GM21737 (cell line): ENCODE data around the gene LHFPL3.

ENCODE experiments used
- ATAC-seq: cut with Tn5 transposase; IDR thresholded peaks from one replicate; pipeline ENCODE4 v1.9.1; 2021; ENCODE audit warnings: mild to moderate bottlenecking, moderate library complexity; ENCODE audit not compliant: unreplicated experiment

Gene LHFPL3

DNA sequence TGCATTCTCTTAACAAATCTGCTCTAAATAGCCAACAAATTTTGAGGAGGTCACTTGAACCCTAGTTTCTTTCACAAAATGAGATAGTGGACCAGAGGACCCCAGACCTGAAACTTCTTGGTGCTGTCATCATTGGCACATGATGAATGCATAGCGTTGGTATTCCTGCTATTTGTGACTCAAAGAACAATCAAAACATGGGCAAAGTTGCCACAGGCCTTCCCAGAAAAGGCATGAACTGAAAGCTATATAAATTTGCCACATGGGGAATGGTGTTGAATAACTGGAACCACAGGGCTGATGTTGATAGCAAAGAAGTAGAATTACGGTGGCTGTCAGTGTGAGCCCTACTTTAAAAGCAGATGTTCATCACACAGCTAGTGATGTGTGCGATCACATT lies 465.8 kb downstream of the LHFPL3 start:
- ATAC-seq, result no peak

DNA sequence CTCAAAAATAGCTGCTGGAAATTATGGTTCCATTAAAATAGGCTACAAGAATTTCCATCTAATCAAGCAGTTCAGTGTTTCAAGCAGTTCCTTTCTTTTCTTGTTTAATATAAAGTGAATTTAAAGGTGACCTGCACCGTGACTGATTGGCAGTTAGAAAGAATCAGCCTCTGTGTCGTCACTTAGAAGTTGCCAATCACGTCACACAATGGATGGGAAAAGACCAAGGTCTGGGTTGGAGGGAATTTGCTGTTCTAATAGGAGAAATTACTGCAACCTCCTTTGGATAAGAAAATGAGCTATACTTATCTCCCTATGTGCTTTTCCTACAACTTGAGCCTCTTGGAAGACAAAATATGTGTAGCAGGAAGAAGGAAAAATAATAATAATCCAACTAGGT lies 466.2 kb downstream of the LHFPL3 start:
- no peak for ATAC-seq

DNA sequence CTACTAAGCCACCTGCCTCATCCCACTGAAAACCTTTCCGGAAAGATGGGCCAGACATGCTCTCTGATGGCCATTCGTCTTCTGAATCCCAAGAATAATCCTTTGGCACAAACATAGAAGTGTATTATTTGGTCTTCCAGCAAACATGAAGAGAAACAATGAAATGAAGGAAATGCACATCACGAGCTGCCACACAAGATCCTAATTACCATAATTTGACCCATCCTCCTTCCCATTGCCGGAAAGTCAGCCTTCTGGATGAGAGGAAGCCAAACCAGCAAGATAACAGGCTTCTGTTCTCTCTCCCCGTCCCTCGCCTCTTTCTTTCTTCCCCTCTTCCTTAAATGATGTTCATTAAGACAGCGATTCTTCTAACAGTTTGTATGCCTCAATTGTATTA lies 466.7 kb downstream of the LHFPL3 start:
- ATAC-seq, result no peak

DNA sequence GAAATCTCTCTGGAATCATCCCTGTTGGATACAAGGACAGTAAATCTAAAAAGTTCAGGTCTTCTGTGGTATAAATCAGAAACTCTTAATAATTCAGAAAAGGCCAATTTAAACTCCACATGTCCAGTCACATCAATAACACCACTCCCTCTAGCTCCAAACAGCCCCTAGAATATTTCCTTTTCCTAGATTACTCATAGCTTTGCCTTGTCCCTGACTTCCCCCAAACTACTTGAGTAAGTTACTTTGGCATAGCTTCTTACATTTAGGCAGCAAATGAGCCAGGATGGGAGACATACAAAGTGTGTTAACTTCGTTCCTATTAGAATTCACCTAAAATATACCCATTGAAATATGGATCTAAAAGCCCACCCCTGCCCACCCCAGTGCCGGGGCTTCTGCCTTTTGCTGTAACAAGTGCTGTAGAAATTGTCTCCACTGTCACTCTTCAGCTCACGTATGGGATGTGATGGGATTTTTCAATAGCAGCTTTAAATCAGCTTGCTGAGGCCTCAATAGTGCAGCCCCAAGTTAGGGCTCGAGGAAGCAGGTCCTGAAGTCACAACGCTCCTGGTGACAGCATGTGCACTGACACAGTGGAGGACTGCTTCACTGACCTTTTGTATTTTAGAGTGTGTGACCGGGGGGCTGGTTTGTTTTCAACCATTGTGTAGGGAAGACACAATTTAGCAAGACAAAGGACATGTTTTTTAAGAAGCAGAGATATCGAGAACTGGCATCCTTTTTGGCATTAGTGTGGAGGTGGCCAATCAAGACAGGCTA lies 467.4 kb downstream of the LHFPL3 start:
- ATAC-seq, result no peak

DNA sequence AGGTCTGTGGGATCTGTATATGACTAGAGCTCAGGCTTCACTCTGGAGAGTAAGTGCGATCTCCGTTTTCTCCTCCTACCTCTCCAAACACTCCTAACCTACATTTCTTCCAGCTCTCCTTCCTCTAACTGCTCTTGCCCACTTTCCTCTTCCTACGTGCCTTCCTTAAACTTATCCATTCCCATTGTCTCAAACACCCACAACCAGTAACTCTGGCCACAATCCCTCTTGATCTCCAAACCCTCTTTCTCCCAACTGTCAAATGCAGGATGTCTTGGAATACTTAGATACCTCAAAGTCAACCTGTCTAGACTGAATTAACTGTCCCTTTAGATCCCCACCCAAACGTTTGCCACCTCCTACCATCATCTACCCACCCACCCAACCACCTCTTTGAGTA lies 471.9 kb downstream of the LHFPL3 start:
- no peak for ATAC-seq

DNA sequence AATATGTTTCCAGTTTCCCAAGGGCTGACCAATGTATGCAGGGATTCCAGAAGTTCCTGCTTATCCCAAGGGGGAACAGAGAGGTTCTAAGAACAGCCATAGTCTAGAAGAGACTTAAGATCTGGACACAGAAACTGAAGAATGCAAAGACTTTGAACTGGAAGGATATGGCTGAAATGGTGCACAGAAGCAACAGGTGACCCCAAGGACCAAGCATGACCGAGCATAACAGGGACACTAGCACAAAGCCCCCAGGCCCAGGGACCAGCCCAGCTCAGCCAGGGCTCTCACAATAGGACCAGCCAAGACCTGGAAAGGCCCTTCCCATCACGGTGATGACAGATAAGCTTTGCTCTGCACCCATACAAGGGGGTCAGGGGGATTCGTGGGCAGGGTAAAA lies 472.6 kb downstream of the LHFPL3 start:
- ATAC-seq, result no peak

DNA sequence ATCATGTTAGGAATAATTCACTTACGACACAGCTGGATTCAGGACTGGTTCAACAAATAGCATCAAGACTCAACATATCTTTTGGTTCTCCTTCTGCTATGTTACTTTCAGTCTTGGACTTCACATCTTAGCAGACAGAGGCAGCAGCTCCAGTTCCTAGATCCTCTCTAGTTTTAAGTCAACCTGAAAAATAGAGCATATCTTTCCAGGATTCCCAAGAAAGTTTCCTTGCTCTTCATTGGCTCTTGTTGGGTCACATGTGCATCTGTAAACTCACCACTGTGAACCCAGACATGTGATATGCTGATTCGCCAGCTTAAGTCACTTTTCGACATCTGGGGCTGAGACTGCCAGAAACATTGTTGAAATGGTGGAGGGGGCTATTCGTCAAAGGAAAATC lies 475.5 kb downstream of the LHFPL3 start:
- no peak for ATAC-seq

DNA sequence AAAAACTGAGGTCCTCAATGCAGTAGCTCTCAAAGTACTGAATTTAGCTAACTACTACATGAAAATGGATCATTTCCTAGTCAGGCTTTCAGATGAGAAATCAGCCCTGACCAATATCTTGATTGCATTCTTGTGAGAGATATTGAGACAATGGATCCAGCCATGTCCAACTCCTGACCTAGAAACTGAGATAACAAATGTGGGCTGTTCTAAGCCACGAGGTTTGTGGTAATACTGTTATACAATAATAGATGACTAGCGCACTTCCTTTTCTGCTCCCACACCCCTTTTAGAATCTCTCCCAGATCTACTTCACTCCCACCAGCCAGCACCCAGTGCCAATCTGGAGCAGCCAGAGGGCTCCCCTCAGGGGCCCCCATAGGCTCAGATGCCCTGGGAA lies 476.3 kb downstream of the LHFPL3 start:
- ATAC-seq, result no peak

DNA sequence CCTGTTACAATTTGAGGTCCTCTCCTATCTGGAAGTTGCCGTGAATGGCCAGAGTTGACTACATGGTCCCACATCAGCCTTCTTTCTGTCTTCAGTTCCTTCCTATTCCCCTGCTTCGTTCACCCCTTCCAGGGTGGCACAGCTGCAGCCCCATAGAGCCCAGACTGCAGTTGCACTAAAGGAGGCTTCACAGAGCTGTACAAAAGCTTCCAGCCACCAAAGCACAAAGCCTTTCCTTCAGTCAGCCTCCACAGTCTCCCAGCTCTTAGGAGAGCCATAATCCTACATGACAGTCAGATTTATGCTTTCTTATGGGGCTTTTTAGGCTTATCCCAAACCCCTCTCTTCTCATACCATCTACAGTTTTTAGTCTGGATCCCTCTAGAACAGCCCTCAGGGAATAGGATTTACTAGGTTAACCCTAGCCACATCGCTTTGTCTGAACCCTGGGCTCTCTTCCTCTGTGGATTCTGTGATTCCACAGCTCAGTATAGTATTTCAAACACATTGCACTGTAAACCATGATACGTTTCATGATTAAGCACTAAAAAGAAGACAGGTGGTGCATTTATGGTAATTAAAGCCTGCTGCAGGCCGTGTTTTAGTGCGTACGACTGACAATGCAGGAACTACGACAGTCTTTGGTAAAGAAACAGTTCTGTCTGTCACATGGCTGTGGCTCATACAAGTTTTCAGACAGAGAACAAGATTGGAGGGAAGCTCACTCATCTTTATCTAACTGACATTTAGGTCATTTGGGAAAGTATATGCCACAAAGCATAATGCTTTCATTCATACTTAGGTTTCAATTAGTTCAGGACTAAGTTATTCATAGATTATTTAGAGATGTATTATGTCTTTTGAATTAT lies 477.3 kb downstream of the LHFPL3 start:
- ATAC-seq, result no peak

DNA sequence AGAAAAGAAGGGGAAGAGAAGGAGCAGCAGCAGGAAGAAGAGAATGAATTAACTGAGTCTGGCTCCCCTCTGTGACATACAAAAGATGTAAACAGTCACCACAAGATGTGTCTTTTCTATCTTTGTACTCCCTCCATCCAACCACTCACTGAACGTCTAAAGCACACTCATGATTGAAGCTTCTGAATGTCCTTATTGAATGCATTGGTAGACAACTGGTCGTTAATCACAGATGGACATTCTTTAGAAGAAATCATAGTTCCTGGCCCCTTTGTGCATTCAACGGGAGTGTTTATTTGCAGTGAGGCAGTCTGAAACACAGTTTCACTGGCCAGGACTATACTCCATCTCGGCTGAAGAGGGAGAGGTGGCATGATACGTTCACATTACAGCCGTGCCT lies 479.3 kb downstream of the LHFPL3 start:
- ATAC-seq, result no peak

DNA sequence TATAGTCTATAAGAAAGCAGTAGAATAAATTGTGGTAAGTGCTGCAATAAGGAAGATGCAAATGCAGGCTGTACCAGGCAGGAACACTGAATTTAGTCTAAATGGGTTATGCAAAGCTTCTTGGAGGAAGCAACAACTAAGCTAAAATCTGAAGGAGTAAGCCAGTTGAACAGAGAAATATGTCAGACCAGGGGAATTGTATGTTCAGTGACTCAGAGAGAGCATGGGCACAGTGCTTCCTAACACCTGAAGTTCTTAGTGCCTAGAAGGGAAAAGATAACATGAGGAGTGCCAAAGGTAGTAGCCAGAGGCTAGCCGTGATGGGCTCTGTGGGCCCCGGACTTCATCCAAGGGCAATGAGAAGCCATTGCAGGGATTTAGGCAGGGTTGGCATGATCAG lies 481.5 kb downstream of the LHFPL3 start:
- no peak for ATAC-seq

DNA sequence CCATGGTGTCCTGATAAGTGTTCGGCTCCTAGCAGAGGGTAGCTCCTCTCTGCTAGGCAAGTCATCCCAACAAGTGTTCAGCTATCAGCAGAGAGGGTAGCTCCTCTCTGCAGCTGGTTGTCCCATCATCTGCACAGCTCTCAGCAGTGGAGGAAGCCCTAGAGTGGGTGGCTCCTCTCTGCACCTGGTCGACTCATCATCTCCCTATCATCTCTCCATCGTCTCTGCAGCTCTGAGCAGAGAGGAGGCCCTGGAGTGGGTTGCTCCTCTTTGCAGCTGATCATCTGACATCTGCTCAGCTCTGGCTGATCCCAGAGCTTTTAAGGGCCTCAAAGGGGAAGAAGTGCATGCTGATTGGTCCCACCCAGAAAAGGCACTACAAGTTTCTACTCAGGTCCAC lies 485.7 kb downstream of the LHFPL3 start:
- no peak for ATAC-seq

DNA sequence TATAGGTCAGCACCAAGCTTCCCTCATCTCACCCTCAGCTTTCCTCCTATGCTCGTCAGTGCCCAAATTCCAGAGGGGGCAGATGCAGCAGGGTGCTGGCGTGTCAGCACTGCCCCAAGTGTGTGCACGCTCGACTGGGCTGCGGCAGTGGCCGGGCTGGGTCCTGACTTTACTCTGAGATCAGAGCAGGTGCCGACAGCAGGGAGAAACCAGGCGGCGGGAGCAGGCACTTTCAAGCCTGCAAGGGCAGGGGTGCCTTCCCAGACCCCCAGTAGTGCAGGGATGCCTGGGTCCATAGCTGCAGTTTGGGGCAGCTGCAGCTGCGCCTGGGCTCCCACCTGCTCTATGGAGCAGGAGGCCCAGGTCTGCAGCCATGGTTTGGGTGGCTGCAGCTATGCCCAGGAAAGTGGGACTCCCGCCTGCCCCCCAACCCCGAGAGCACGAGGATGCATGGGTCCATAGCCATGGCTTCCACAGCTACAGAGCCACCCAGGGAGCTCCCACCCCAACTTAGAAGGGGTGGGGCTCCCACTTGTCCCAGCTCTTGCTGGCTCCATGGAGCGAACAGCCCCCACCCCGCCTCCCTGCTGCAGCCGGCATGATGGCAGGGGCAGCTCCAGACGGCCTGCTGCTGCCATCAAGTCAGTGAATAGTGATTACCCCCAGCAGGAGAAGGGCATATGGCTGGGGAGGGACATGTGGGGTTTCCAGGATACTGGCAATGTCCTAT lies 486.4 kb downstream of the LHFPL3 start:
- no peak for ATAC-seq

DNA sequence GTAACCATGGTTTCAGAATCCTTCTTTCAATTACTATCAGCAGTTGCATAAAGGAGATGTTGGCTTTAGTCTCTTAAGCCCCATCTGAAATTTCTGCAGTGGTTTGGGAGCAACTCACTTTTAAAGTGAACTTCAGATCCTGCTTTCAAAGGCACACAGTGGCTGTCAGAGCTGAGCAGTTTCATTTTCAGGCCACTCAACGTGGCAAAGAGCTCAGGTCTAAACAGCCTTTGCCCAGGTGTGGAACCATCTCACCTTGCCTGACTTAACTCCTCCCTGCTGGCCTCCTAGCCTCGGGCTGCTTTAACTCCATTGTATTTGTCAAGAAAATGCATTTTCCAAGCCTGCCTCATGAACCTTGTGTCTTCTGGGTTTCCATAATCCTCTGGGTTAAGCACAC lies 488.1 kb downstream of the LHFPL3 start:
- no peak for ATAC-seq

DNA sequence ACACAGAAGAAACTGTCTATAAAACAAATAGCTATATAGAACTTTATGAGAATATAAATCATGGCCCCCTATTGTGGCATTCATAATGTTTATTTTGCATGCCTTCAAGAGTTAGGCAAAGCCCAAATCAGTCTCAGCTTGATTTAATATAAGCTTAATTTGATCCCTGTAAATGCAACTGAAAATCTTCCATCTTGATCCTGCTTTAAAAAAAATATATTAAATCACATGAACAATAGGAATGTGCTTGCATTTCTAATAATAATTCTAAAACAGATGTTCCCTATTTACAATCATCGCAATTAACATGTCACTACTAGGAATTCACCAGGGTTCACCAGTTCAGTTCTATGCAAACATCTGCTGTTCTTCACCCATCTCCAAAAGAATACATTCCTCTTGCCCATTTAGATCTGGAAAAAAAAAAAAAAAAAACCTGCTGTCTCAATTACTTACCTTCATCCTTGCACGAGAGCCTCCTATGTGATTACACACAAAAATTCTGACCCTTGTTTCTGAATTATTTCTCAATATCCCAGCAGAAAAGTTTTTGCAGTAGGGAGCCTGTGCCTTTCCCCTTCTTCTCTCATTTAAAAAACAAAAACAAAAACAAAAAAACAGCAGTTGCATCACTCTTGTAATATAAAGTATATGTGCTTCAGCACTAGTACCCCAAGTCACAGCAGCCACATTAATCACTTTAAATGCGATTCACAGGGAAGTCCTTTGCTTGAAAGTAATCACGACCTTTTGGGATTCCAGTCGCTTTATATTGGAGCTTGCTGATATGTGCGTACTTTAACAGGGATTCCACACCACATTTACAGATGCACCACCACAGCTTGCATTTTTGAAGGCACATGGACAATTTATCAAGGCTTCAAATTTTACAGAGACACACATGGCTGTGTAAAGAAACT lies 490.8 kb downstream of the LHFPL3 start:
- ATAC-seq, result no peak

DNA sequence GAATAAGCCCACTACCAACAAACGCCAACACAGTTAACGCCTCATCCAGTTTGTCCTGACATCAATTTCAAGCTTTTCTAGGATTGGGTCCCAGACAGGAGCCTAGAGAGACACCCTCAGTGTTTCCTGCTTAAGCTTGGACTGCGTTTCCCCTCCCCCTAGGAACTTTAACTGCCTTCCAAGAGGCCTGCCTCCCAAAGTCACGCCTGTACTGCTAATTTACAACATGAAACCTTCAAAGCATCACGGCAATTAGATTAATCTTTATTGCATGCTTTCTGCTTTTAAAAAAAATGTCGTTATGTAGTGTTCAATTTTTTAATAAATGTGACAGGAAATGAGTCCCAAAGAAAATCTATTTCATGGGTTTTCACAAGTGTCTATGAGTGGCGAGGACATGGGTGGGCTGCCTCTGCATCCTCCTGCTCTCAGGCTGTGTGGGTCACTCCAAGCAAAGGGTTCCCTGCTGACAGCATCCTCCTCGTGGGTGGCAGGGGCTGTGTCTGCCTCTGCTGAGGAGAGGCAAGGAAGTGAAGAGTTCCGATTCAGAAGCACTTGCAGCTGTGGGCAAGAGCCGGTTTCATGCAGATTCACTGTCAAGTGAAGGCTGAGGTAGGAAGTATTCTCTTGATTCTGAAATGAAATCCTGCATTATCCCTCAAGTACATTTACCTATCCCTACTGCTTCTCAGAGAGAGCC lies 492.6 kb downstream of the LHFPL3 start:
- no peak for ATAC-seq

DNA sequence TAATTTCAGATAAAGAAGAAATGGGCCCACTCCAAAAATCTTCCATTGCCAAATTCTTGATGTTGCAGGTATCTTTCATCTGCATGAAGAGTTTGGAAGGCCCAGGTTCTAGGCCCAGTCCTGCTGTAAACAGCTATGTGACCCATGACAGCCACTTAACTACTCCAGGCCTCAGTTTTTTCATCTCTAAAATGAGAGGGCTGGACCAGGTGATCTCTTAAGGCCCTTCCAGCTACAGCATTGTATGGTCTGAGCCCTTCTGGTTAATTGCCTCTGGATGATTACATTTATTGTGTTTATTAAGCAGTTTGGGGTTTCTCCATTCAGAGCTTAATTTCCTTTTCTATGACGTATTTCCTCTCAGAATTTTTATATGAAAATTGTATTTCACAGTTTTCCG lies 494.8 kb downstream of the LHFPL3 start:
- ATAC-seq, result no peak

DNA sequence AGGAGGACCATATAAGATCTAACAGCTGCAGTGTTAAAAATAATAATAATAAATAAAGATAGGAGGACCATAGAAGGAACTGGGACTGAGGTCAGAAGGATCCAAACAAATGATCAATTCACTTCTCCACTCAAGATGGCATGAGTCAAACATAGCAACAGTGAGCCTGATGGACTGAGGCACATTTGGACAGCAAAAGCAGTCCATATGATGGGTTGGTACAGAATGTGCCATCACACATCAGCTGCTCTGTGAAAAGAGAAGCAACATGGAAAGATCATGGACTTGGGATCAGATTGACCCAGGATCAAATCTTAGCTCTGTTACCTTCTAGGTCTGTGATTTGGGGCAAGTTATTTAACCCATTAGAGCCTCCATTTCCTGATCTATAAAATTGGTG lies 496.7 kb downstream of the LHFPL3 start:
- no peak for ATAC-seq

DNA sequence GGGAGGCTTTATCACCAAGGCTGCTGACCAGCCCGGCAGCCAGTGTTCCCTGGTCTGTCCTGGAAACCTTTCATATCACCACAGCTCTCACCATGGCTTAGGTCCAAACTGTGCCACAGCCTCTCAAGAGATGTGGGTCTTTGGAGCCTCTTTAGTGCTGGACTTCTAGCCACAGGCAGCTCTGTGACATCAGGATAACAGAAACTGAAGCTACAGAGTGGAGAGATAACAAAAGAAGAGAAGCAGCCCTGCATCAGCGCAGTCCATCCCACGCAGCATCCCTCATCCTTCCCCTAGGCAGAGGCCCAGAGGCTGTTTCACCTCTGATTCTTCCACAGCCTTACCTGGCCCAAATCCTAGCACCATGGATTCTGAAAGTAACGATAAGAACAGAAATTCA lies 497.7 kb downstream of the LHFPL3 start:
- no peak for ATAC-seq

DNA sequence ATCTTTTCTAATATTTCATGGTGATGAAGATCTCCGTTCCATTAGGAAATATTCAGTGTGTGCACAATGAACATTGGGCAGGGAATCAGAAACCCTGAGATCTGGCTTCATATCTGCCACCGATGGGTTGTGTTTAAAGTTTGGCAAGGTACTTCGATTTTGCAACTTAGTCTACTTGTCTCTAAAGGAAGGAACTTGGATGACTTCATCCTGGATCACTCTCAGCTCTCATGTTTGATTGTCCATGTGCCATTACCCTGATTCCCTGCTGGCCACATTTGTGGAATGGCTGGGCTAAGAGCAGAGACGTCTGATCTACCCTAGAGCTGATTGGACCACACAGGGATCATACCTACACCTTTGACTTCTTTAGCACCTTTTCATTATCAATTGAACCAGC lies 508.6 kb downstream of the LHFPL3 start:
- no peak for ATAC-seq
